ENCODE results near the gene SH3BGRL2.

DNA sequence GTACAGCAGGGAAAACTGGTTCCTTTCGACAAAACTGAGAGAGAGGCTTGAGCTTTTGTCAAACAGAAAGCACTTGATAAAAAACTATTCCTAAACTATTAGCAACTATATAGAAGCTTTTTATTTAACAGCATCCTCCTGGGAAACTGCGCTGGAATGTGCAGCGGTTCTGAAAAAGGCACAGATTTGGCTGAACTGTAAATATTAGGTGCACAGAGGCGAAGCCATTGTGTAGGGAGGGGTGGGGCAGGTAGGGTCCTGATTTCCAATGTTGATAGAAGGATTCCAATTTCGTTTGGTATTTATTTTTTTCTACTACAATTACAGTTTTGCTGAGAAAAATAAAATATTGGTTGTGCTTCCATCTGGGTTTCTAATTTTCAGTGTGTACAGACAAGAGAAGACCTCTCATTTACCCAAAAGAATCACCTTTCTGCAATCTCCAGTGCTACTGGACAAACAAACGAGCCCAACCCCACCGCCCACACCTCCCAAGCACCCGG is 698 bp upstream of the SH3BGRL2 start:
- TF ChIP-seq, protein P1, sequence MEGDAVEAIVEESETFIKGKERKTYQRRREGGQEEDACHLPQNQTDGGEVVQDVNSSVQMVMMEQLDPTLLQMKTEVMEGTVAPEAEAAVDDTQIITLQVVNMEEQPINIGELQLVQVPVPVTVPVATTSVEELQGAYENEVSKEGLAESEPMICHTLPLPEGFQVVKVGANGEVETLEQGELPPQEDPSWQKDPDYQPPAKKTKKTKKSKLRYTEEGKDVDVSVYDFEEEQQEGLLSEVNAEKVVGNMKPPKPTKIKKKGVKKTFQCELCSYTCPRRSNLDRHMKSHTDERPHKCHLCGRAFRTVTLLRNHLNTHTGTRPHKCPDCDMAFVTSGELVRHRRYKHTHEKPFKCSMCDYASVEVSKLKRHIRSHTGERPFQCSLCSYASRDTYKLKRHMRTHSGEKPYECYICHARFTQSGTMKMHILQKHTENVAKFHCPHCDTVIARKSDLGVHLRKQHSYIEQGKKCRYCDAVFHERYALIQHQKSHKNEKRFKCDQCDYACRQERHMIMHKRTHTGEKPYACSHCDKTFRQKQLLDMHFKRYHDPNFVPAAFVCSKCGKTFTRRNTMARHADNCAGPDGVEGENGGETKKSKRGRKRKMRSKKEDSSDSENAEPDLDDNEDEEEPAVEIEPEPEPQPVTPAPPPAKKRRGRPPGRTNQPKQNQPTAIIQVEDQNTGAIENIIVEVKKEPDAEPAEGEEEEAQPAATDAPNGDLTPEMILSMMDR (IDR thresholded peaks at IDR 0.05; ENCODE audit: insufficient read depth, low read length), result no peak
- TF ChIP-seq, protein P2, sequence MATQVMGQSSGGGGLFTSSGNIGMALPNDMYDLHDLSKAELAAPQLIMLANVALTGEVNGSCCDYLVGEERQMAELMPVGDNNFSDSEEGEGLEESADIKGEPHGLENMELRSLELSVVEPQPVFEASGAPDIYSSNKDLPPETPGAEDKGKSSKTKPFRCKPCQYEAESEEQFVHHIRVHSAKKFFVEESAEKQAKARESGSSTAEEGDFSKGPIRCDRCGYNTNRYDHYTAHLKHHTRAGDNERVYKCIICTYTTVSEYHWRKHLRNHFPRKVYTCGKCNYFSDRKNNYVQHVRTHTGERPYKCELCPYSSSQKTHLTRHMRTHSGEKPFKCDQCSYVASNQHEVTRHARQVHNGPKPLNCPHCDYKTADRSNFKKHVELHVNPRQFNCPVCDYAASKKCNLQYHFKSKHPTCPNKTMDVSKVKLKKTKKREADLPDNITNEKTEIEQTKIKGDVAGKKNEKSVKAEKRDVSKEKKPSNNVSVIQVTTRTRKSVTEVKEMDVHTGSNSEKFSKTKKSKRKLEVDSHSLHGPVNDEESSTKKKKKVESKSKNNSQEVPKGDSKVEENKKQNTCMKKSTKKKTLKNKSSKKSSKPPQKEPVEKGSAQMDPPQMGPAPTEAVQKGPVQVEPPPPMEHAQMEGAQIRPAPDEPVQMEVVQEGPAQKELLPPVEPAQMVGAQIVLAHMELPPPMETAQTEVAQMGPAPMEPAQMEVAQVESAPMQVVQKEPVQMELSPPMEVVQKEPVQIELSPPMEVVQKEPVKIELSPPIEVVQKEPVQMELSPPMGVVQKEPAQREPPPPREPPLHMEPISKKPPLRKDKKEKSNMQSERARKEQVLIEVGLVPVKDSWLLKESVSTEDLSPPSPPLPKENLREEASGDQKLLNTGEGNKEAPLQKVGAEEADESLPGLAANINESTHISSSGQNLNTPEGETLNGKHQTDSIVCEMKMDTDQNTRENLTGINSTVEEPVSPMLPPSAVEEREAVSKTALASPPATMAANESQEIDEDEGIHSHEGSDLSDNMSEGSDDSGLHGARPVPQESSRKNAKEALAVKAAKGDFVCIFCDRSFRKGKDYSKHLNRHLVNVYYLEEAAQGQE (IDR thresholded peaks at IDR 0.05; ENCODE audit: insufficient replicate concordance, low read depth), result no peak
- TF ChIP-seq SPI1 (IDR thresholded peaks at IDR 0.05; ENCODE audit: borderline replicate concordance, low read depth) (no peak), POLR2AphosphoS5 (IDR thresholded peaks at IDR 0.05; ENCODE audit: low read depth) (no peak), GABPA (IDR thresholded peaks at IDR 0.05; ENCODE audit: low read depth) (no peak)
